PFSK-1 (cell line): ENCODE measurements around the gene TULP4.

Source experiments
- POLR2AphosphoS5 ChIP-seq: IDR thresholded peaks from 2 replicates; pipeline ENCODE4 v1.6.1; 2012; ENCODE audit warnings: low read depth, mild to moderate bottlenecking, control low read depth, low read length, moderate library complexity
- SIN3A ChIP-seq: IDR thresholded peaks from 2 replicates; pipeline ENCODE4 v1.6.1; 2012; ENCODE audit warnings: mild to moderate bottlenecking, low read length, moderate library complexity, borderline replicate concordance; ENCODE audit not compliant: insufficient read depth
- TAF1 ChIP-seq: IDR thresholded peaks from 2 replicates; pipeline ENCODE4 v1.6.1; 2012; ENCODE audit warnings: low read length, control low read depth, borderline replicate concordance; ENCODE audit not compliant: insufficient read depth
- TF ChIP-seq, protein P1 (sequence below), 2 experiments: IDR thresholded peaks; 2 replicates each; pipeline versions ENCODE4 v1.6.1 to v1.8.0; 2011 to 2012; ENCODE audit warnings: low read depth in 2 of 2, low read length in 2 of 2, control low read depth in 1 of 2, inconsistent platforms in 1 of 2, mild to moderate bottlenecking in 1 of 2, moderate library complexity in 1 of 2; ENCODE audit not compliant: insufficient read depth in 1 of 2

DNA sequence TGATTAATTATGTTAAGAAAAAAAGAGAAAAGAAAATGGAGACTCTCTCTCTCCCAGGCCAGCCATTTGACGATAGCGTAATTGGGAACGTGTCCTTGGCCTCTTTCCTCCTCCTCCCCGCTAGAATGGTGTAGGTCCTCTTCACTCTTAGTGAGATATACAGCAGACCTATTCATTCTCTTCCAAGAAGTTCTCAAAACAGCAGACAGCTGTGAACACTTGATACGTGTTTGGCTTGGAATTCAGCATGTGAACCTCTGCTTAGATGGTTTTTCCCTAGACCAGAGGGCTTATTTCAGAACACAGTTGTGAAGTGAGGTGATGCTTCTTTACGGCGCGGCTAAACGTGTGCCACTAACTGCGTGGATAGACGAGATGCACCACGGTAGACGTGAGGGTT lies 32.6 kb upstream of the TULP4 start:
- TF ChIP-seq, protein P1, sequence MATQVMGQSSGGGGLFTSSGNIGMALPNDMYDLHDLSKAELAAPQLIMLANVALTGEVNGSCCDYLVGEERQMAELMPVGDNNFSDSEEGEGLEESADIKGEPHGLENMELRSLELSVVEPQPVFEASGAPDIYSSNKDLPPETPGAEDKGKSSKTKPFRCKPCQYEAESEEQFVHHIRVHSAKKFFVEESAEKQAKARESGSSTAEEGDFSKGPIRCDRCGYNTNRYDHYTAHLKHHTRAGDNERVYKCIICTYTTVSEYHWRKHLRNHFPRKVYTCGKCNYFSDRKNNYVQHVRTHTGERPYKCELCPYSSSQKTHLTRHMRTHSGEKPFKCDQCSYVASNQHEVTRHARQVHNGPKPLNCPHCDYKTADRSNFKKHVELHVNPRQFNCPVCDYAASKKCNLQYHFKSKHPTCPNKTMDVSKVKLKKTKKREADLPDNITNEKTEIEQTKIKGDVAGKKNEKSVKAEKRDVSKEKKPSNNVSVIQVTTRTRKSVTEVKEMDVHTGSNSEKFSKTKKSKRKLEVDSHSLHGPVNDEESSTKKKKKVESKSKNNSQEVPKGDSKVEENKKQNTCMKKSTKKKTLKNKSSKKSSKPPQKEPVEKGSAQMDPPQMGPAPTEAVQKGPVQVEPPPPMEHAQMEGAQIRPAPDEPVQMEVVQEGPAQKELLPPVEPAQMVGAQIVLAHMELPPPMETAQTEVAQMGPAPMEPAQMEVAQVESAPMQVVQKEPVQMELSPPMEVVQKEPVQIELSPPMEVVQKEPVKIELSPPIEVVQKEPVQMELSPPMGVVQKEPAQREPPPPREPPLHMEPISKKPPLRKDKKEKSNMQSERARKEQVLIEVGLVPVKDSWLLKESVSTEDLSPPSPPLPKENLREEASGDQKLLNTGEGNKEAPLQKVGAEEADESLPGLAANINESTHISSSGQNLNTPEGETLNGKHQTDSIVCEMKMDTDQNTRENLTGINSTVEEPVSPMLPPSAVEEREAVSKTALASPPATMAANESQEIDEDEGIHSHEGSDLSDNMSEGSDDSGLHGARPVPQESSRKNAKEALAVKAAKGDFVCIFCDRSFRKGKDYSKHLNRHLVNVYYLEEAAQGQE (IDR thresholded peaks at IDR 0.05; ENCODE audit: insufficient read depth in 1 of 2, low read depth in 2 of 2, low read length in 2 of 2), result no peak
- TF ChIP-seq POLR2AphosphoS5, result no peak
- no peak for TF ChIP-seq SIN3A
- no peak for TF ChIP-seq TAF1
